8988T (cell line): ENCODE data around the gene LSR.
A peak's percentile ranks its signal among the peaks of the same experiment; 100 is the strongest.
"Not testable (repeated sequence)": the region's sequence is repeated elsewhere in the genome, so short reads cannot be mapped to it uniquely, and the experiment has no call there.

ENCODE experiments used
- DNase-seq: peaks from one replicate; pipeline ENCODE4 v3.0.0; 2011

Gene LSR

GRCh38 chr19:35268536-35269437 is 20.0 kb downstream of the LSR start, which contains the start of gene USF2:
TSS of gene USF2 (plus strand) at chr19:35268962. CDS start at chr19:35269102, 140 bp downstream.
- DNase-seq: peak; percentile 98

- peak; percentile 89 for DNase-seq
These were observed 20.8 kb downstream of the LSR start for GRCh38 chr19:35269438-35270117.

GRCh38 chr19:35270381-35270811 is 21.6 kb downstream of the LSR start:
- no peak for DNase-seq

- DNase-seq: no peak
These were observed 22.7 kb downstream of the LSR start for GRCh38 chr19:35271546-35271945.

GRCh38 chr19:35272122-35272719 is 23.4 kb downstream of the LSR start:
- no peak for DNase-seq

- DNase-seq: no peak
These were observed 24.3 kb downstream of the LSR start for GRCh38 chr19:35272954-35273649.

GRCh38 chr19:35273686-35274259 is 25.0 kb downstream of the LSR start:
- no peak for DNase-seq

- DNase-seq: no peak
These were observed 25.5 kb downstream of the LSR start for GRCh38 chr19:35274323-35274722.

GRCh38 chr19:35276706-35277281 is 28.0 kb downstream of the LSR start:
- no peak for DNase-seq

GRCh38 chr19:35278578-35279284 is 29.9 kb downstream of the LSR start:
- DNase-seq: no peak

GRCh38 chr19:35279374-35279773 is 30.6 kb downstream of the LSR start:
- no peak for DNase-seq

GRCh38 chr19:35279985-35280821 is 31.4 kb downstream of the LSR start:
- DNase-seq: no peak

GRCh38 chr19:35281303-35281702 is 32.5 kb downstream of the LSR start:
- no peak for DNase-seq

- DNase-seq: no peak
These were observed 35.6 kb downstream of the LSR start for GRCh38 chr19:35284153-35285094.

GRCh38 chr19:35285095-35285449 is 36.3 kb downstream of the LSR start:
- DNase-seq: no peak

GRCh38 chr19:35285465-35285864 is 36.7 kb downstream of the LSR start:
- DNase-seq: not testable (repeated sequence)

- not testable (repeated sequence) for DNase-seq
These were observed 37.3 kb downstream of the LSR start for GRCh38 chr19:35286101-35286500.

- no peak for DNase-seq
These were observed 38.9 kb downstream of the LSR start for GRCh38 chr19:35287713-35288112.

GRCh38 chr19:35288331-35288730 is 39.5 kb downstream of the LSR start:
- no peak for DNase-seq
